Endothelial cell of umbilical vein (primary cell): ENCODE measurements around the gene H2BK1. TPM values are rescaled to one million over a fixed set of nuclear protein-coding genes. Genes with fewer than 3 reads are reported as not detected.

Source experiments
- BruUV-seq: library from RNA; stranded (reverse); fragments of 400-500 nt; replicated peaks from 2 replicates; lab custom pipeline; 2021; lab: Mats Ljungman, UMichigan
- CTCF ChIA-PET: fragments of 300-600, 350-600 bp; sonication (Branson Sonifier 250); formaldehyde crosslinking; loops from one replicate; lab custom pipeline; 2021; ENCODE audit warnings: antibody characterized with exemption, inconsistent platforms; lab: Charles Lee
- POLR2A ChIA-PET: fragments of 300-600, 350-600 bp; sonication (Branson Sonifier 250); formaldehyde crosslinking; loops from one replicate; lab custom pipeline; 2021; ENCODE audit warnings: antibody characterized with exemption, inconsistent platforms; lab: Charles Lee
- DNase-seq: peaks from one replicate; pipeline ENCODE4 v3.0.0-alpha.2; 2011; ENCODE audit warnings: low read depth, low spot score
- FAIRE-seq: peaks from 2 replicates; lab custom pipeline; 2011; peaks lifted over from hg19 to GRCh38; lab: Jason Lieb, UNC
- H2AFZ ChIP-seq: 2 replicates; pipeline ENCODE4 v1.6.0; 2012; ENCODE audit warnings: low read depth, low read length, control low read depth, inconsistent platforms
- H3K27ac ChIP-seq: 2 replicates; pipeline ENCODE4 v1.5.1; 2011; ENCODE audit warnings: low read depth, mild to moderate bottlenecking, control low read depth, low read length, moderate library complexity; ENCODE audit not compliant: insufficient read depth
- H3K27me3 ChIP-seq, 2 experiments: 2 replicates each; pipeline versions ENCODE4 v1.6.0 to v1.6.1; 2011; ENCODE audit warnings: low read length in 2 of 2, mixed read lengths in 1 of 2; ENCODE audit not compliant: control insufficient read depth in 2 of 2, insufficient read depth in 2 of 2
- H3K36me3 ChIP-seq, 2 experiments: 2 replicates in 1 of 2; 3 replicates in 1 of 2; pipeline ENCODE4 v1.5.1; 2011; ENCODE audit warnings: low read length in 2 of 2, mild to moderate bottlenecking in 1 of 2, moderate library complexity in 1 of 2; ENCODE audit not compliant: control insufficient read depth in 2 of 2, insufficient read depth in 2 of 2; ENCODE audit errors: extremely low read depth in 1 of 2
- H3K4me1 ChIP-seq: 3 replicates; pipeline ENCODE4 v1.5.1; 2011; ENCODE audit warnings: mild to moderate bottlenecking, low read length; ENCODE audit not compliant: control insufficient read depth, insufficient read depth; ENCODE audit errors: extremely low read depth
- H3K4me2 ChIP-seq: 2 replicates; pipeline ENCODE4 v1.6.1; 2011; ENCODE audit warnings: low read length, control low read depth, mixed read lengths; ENCODE audit not compliant: insufficient read depth
- H3K4me3 ChIP-seq, 3 experiments: fragments of 200-600 bp in 1 of 3; sonication (generic), shearing (Covaris generic) in 1 of 3; replicated peaks in 1 of 3; 2 replicates each; pipeline ENCODE4 v1.5.1; 2011 to 2016; ENCODE audit warnings: control low read depth in 3 of 3, low read length in 3 of 3, mild to moderate bottlenecking in 2 of 3, inconsistent platforms in 1 of 3, low read depth in 1 of 3, moderate library complexity in 1 of 3; ENCODE audit not compliant: insufficient read depth in 1 of 3
- H3K79me2 ChIP-seq: 2 replicates; pipeline ENCODE4 v1.6.0; 2012; ENCODE audit warnings: low read length, inconsistent platforms; ENCODE audit not compliant: control insufficient read depth, insufficient read depth
- H3K9ac ChIP-seq: replicated peaks from 2 replicates; pipeline ENCODE3; 2011; ENCODE audit warnings: low read length, control low read depth; ENCODE audit not compliant: insufficient read depth; ENCODE audit errors: extremely low read depth
- H3K9me1 ChIP-seq: replicated peaks from 3 replicates; pipeline ENCODE4 v1.6.0; 2011; ENCODE audit warnings: mild to moderate bottlenecking, low read length; ENCODE audit not compliant: control insufficient read depth, insufficient read depth; ENCODE audit errors: extremely low read depth
- H3K9me3 ChIP-seq: replicated peaks from 2 replicates; pipeline ENCODE4 v1.5.1; 2012; ENCODE audit warnings: low read length, inconsistent platforms; ENCODE audit not compliant: control insufficient read depth, insufficient read depth
- H4K20me1 ChIP-seq: replicated peaks from 2 replicates; pipeline ENCODE3; 2011; ENCODE audit warnings: mild to moderate bottlenecking, low read length; ENCODE audit not compliant: control insufficient read depth, insufficient read depth; ENCODE audit errors: extremely low read depth
- EZH2 ChIP-seq: IDR thresholded peaks from 2 replicates; pipeline ENCODE4 v1.6.1; 2012; ENCODE audit warnings: borderline replicate concordance, low read depth, mild to moderate bottlenecking, moderate library complexity, low read length, inconsistent platforms; ENCODE audit not compliant: severe bottlenecking
- FOS ChIP-seq: IDR thresholded peaks from 2 replicates; pipeline ENCODE4 v1.6.1; 2011; ENCODE audit warnings: mild to moderate bottlenecking, low read length, moderate library complexity, borderline replicate concordance; ENCODE audit not compliant: insufficient read depth
- GATA2 ChIP-seq: IDR thresholded peaks from 2 replicates; pipeline ENCODE4 v1.7.0; 2011; ENCODE audit warnings: low read depth, mild to moderate bottlenecking, moderate library complexity, mixed read lengths, low read length; ENCODE audit not compliant: insufficient read length, insufficient read depth
- JUN ChIP-seq: IDR thresholded peaks from 2 replicates; pipeline ENCODE4 v1.6.1; 2011; ENCODE audit warnings: borderline replicate concordance, low read depth; ENCODE audit not compliant: insufficient read length, insufficient read depth
- MYC ChIP-seq: IDR thresholded peaks from one replicate; pipeline ENCODE4 v1.6.1; 2011; ENCODE audit warnings: mild to moderate bottlenecking, low read depth, low read length
- POLR2A ChIP-seq: IDR thresholded peaks from 2 replicates; pipeline ENCODE4 v1.6.1; 2012; ENCODE audit warnings: low read depth, mild to moderate bottlenecking, control low read depth, low read length
- POLR2AphosphoS5 ChIP-seq: IDR thresholded peaks from 2 replicates; pipeline ENCODE4 v1.6.1; 2012; ENCODE audit warnings: low read depth, mild to moderate bottlenecking, control low read depth, low read length, moderate library complexity; ENCODE audit not compliant: insufficient read depth
- dilution Hi-C: fragments of 300-500 bp; cut with MboI; formaldehyde crosslinking; loops from one replicate; pipeline ENCODE4 v1.15.0; 2019; ENCODE audit warnings: low sequenced_read_pairs; ENCODE audit not compliant: extremely low pct_ligation_motif_present
- intact Hi-C: fragments of 100-400 bp; cut with micrococcal nuclease; formaldehyde crosslinking; loops from one replicate; pipeline ENCODE4 v1.10.0; 2022
- polyA plus RNA-seq, 4 experiments: library from polyadenylated mRNA; depleted of rRNA in 3 of 4; stranded (reverse) in 3 of 4; unstranded in 1 of 4; fragments of >200 nt; gene quantifications; 2 replicates each; pipeline versions ENCODE4 v1.2.1 to v1.2.3, GENCODE V29; 2011 to 2012; ENCODE audit warnings: missing spikeins in 1 of 4
- total RNA-seq: library from RNA; stranded (reverse); gene quantifications from 2 replicates; pipeline ENCODE4 v1.2.3, GENCODE V29; 2021
- TF ChIP-seq, protein P1 (sequence below), 2 donors: IDR thresholded peaks; 1 replicate in 1 of 2; 2 replicates in 1 of 2; pipeline ENCODE4 v1.5.1; 2011; ENCODE audit warnings: low read length in 2 of 2, mild to moderate bottlenecking in 2 of 2, moderate library complexity in 2 of 2, control low read depth in 1 of 2, inconsistent platforms in 1 of 2, low read depth in 1 of 2; ENCODE audit not compliant: insufficient read depth in 1 of 2; ENCODE audit errors: extremely low read depth in 1 of 2
- TF ChIP-seq, protein P2 (sequence below): IDR thresholded peaks from 2 replicates; pipeline ENCODE4 v1.6.1; 2011; ENCODE audit not compliant: insufficient read depth, insufficient read length

H2BK1 gene
- total and polyA plus RNA-seq, 2 donors (not counting 3 experiments of a cell fraction or from before 2014, with no cell fraction given), result not detected

DNA sequence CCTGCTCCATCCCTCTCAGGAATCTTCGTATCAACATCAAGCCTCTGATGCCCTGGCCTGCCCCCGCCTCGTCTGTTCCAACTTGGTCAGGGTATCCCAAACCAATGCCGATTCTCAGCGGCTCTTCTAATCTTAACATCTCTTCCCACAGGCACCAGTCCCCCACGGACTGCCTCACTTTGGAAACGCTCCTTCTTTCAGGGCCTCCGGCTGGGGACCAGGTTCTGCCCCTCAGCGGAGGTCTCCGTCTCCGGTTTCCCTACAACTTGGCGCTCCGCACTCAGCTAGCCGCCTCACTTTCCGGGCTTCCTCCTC, 16.2 kb upstream of the H2BK1 start:
- Histone ChIP-seq H3K9me1 (no peaks in the 10 kb centered on the region), H3K9ac (peak overlapping the region; percentile 75), H3K36me3 (peaks cover 12 to 24% of the 10 kb centered on the region in 2 experiments), H3K27me3 (no peaks in the 10 kb centered on the region), H2AFZ (peak overlapping the region; percentile 79), H3K9me3 (no peaks in the 10 kb centered on the region), H3K4me1 (peaks cover 16% of the 10 kb centered on the region), H3K27ac (peak overlapping the region; percentile 16), H3K79me2 (peaks cover 17% of the 10 kb centered on the region), H4K20me1 (no peaks in the 10 kb centered on the region), H3K4me2 (peak overlapping the region; percentile 88), H3K4me3 (peak overlapping the region; percentile 64 to 98 (median 72))
- ChIA-PET POLR2A (interaction anchor here (1.0 kb wide), 1 partner anchor 20 kb away, joined by 5 read pairs; no protein-coding TSS in a partner anchor), CTCF (interaction anchor here (1.0 to 6.3 kb wide), 7 partner anchors 17 to 240 kb away, joined by 3 to 52 read pairs (median 4); no protein-coding TSS in a partner anchor)
- DNase-seq (no peak), FAIRE-seq (peak; percentile 31)
- BruUV-seq, result no TSS peak
- intact Hi-C loops, result loop anchor here (2.0 kb wide), 1 partner anchor 18 kb away; no protein-coding TSS in a partner anchor
- TF ChIP-seq EZH2 (no peak), POLR2A (no peak), JUN (no peak), MYC (no peak), FOS (no peak), POLR2AphosphoS5 (no peak), GATA2 (no peak)
- TF ChIP-seq, protein P1, sequence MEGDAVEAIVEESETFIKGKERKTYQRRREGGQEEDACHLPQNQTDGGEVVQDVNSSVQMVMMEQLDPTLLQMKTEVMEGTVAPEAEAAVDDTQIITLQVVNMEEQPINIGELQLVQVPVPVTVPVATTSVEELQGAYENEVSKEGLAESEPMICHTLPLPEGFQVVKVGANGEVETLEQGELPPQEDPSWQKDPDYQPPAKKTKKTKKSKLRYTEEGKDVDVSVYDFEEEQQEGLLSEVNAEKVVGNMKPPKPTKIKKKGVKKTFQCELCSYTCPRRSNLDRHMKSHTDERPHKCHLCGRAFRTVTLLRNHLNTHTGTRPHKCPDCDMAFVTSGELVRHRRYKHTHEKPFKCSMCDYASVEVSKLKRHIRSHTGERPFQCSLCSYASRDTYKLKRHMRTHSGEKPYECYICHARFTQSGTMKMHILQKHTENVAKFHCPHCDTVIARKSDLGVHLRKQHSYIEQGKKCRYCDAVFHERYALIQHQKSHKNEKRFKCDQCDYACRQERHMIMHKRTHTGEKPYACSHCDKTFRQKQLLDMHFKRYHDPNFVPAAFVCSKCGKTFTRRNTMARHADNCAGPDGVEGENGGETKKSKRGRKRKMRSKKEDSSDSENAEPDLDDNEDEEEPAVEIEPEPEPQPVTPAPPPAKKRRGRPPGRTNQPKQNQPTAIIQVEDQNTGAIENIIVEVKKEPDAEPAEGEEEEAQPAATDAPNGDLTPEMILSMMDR (IDR thresholded peaks at IDR 0.05; ENCODE audit: extremely low read depth in 1 of 2, insufficient read depth in 1 of 2, low read depth in 1 of 2, low read length in 2 of 2), result no peak
- TF ChIP-seq, protein P2, sequence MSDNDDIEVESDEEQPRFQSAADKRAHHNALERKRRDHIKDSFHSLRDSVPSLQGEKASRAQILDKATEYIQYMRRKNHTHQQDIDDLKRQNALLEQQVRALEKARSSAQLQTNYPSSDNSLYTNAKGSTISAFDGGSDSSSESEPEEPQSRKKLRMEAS, result no peak
- dilution Hi-C loops, result no loop called here
